Kidney (tissue), 14 donors: Measurements from ENCODE around the gene PARP8. TPM values are rescaled to one million over a fixed set of nuclear protein-coding genes. Genes with fewer than 3 reads are reported as not detected.
A peak's percentile ranks its signal among the peaks of the same experiment; 100 is the strongest.

Experiments used
- DNase-seq, 5 donors: peaks; one replicate each; pipeline ENCODE4 v3.0.0-alpha.2; 2013 to 2020
- FAIRE-seq: peaks from 2 replicates; lab custom pipeline; 2012; peaks lifted over from hg19 to GRCh38; lab: Jason Lieb, UNC
- H3K27ac ChIP-seq, 2 donors: one replicate each; pipeline ENCODE4 v1.7.0; 2013; ENCODE audit warnings: low read depth in 2 of 2, low read length in 2 of 2, inconsistent platforms in 1 of 2
- H3K27me3 ChIP-seq: one replicate; pipeline ENCODE4 v1.7.1; 2013; ENCODE audit warnings: low read length, inconsistent platforms; ENCODE audit not compliant: control insufficient read depth, insufficient read depth
- H3K36me3 ChIP-seq, 3 donors: one replicate each; pipeline versions ENCODE4 v1.7.0 to v1.7.1; 2013; ENCODE audit warnings: low read length in 3 of 3, control low read depth in 1 of 3, inconsistent platforms in 1 of 3; ENCODE audit not compliant: insufficient read depth in 3 of 3, control insufficient read depth in 2 of 3
- H3K4me1 ChIP-seq, 3 donors: one replicate each; pipeline versions ENCODE4 v1.7.0 to v1.7.1; 2013; ENCODE audit warnings: low read length in 3 of 3, inconsistent platforms in 1 of 3, low read depth in 1 of 3; ENCODE audit not compliant: control insufficient read depth in 2 of 3, insufficient read depth in 2 of 3
- H3K4me3 ChIP-seq, 3 donors: one replicate each; pipeline versions ENCODE4 v1.7.0 to v1.8.1; 2013; ENCODE audit warnings: low read length in 3 of 3, control low read depth in 1 of 3, inconsistent platforms in 1 of 3
- H3K9ac ChIP-seq, 3 donors: one replicate each; pipeline versions ENCODE4 v1.7.0 to v1.7.1; 2013; ENCODE audit warnings: low read length in 3 of 3, control low read depth in 1 of 3, inconsistent platforms in 1 of 3
- H3K9me3 ChIP-seq, 3 donors: one replicate each; pipeline versions ENCODE4 v1.7.0 to v1.7.1; 2013; ENCODE audit warnings: low read length in 3 of 3, control low read depth in 1 of 3, inconsistent platforms in 1 of 3; ENCODE audit not compliant: control insufficient read depth in 2 of 3, insufficient read depth in 1 of 3
- intact Hi-C: fragments of 100-400 bp; cut with DNase I; formaldehyde crosslinking; loops from one replicate; pipeline ENCODE4 v1.11.1; 2022
- polyA plus RNA-seq: library from polyadenylated mRNA; stranded (reverse); fragments of 350-450 nt; fragmentation: Illumina TruSeq; extraction: RNeasy Lipid Tissue Mini Kit (QIAGEN cat#74804); gene quantifications from one replicate; pipeline ENCODE4 v1.2.3, GENCODE V29; 2014; ENCODE audit warnings: low read depth, low replicate concordance; ENCODE audit not compliant: insufficient read depth
- total RNA-seq: library from RNA; stranded (reverse); fragmentation: NEBNext Ultra II Directional; extraction: Animal tissue kit (Norgen Biotek cat#: 25700); gene quantifications from one replicate; pipeline ENCODE4 v1.2.1, GENCODE V29; 2021
- TF ChIP-seq, protein P1 (sequence below): IDR thresholded peaks from 3 replicates; pipeline ENCODE4 v1.5.1; 2012; ENCODE audit warnings: mild to moderate bottlenecking, moderate library complexity, borderline replicate concordance; ENCODE audit not compliant: insufficient read depth; ENCODE audit errors: extremely low read depth
- donor health status: control.
- donor health status: control.
- donor health status: control.
- donor health status: control.
- donor health status: control.
- donor health status: DM: yes; HTN: yes; CAD: no.
- donor health status: Normal renal cell carcinoma (clear cell type).

The PARP8 gene
- total and polyA plus RNA-seq, 2 donors from 2014 or later: 3.4 to 42.5 TPM

DNA sequence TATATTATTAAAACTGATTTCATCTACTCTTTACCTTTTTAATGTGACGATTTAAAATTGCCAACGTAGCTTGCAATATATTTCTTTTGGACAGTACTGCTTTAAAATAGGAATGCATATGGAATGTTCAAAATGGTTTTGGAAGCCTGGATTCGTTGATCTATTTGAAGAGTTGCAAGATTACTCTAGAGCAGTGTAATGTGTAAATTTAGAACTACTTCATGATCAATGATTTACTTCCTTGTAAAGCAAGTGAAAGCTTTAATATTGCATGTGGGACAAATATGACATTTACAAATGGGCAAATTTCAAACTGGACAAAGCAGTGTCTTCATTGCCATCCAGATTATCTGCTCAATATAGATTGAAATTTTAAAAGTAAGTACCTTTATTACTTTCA lies 38.3 kb downstream of the PARP8 start:
- TF ChIP-seq, protein P1, sequence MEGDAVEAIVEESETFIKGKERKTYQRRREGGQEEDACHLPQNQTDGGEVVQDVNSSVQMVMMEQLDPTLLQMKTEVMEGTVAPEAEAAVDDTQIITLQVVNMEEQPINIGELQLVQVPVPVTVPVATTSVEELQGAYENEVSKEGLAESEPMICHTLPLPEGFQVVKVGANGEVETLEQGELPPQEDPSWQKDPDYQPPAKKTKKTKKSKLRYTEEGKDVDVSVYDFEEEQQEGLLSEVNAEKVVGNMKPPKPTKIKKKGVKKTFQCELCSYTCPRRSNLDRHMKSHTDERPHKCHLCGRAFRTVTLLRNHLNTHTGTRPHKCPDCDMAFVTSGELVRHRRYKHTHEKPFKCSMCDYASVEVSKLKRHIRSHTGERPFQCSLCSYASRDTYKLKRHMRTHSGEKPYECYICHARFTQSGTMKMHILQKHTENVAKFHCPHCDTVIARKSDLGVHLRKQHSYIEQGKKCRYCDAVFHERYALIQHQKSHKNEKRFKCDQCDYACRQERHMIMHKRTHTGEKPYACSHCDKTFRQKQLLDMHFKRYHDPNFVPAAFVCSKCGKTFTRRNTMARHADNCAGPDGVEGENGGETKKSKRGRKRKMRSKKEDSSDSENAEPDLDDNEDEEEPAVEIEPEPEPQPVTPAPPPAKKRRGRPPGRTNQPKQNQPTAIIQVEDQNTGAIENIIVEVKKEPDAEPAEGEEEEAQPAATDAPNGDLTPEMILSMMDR: no peak
- Histone ChIP-seq H3K9me3 (no peaks in the 10 kb centered on the region), H3K4me3 (no peak overlapping the region), H3K27me3 (no peaks in the 10 kb centered on the region), H3K36me3 (no peaks in the 10 kb centered on the region), H3K9ac (no peak overlapping the region), H3K27ac (no peak overlapping the region), H3K4me1 (no peaks in the 10 kb centered on the region)
- DNase-seq: no peak
- no peak for FAIRE-seq
- intact Hi-C loops: no loop called here

DNA sequence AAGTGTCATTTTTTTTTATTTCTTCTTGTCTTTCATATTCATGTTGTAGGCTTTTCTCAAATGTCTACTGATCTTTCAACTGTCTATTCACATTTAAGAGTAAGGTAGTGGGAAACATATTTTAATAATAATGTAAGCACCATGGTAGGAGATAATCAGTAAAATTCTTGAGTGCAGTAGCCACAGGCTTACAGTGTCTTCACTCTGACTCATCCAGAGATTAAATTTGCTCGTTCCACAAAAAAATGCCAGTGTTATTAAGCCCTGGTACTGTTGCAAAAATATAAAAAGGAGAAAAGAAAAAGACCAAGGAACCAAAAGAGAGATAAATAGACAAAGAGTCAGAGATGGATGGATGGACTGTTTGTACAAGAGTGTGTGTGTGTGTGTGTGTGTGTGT lies 43.0 kb downstream of the PARP8 start:
- Histone ChIP-seq H3K36me3 (no peaks in the 10 kb centered on the region), H3K27me3 (no peaks in the 10 kb centered on the region), H3K27ac (no peak overlapping the region), H3K9ac (no peak overlapping the region), H3K4me3 (no peak overlapping the region), H3K4me1 (peaks cover 0 to 8% (median 0%) of the 10 kb centered on the region in 3 donors), H3K9me3 (no peaks in the 10 kb centered on the region)
- TF ChIP-seq, protein P1: no peak
- FAIRE-seq: no peak
- intact Hi-C loops: no loop called here
- no peak for DNase-seq

DNA sequence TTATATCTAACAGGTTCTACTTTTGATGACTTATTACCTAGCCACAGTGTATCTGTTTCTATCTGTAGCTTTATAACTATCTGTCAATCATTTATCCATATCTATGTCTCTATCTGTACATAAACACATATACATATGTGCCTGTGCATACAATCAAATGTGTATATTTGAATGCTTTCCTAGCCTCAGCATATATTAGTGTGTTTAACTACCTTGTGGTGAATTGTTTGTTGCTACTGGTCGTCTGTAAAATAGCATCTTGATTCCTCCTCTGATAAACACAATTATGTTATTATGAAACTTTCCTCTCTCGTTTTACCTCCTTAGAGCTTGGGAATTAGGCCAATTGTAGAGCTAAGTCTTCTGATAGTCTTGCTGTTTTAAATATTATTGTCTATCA lies 44.4 kb downstream of the PARP8 start:
- intact Hi-C loops: no loop called here
- Histone ChIP-seq H3K36me3 (no peaks in the 10 kb centered on the region), H3K4me1 (peaks cover 0 to 8% (median 0%) of the 10 kb centered on the region in 3 donors), H3K27ac (no peak overlapping the region), H3K4me3 (peak overlapping the region in 2 of 3 donors; percentile 28 to 30), H3K9me3 (no peaks in the 10 kb centered on the region), H3K9ac (no peak overlapping the region), H3K27me3 (no peaks in the 10 kb centered on the region)
- FAIRE-seq (no peak), DNase-seq (no peak)
- TF ChIP-seq, protein P1: no peak

DNA sequence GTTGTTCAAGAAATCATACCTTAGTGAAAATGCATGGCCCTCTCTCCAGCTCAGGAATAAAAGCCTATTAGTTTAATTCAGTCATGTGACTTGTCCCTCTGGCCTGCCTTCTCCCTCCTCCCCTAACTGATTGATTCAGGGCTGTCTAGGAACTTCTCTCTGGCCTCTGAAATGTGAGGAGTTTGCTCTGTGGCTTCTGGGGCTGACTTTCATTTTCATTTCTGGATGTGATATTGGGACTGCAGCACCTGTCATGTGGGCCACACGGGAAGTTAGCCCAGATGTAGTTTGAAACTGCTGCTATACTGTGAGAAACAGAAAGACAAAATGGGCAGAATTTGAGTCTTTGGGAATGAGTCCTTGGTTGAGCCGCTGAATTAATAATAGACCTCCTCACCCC lies 44.8 kb downstream of the PARP8 start:
- intact Hi-C loops: no loop called here
- no peak for FAIRE-seq
- H3K4me3 ChIP-seq: peak overlapping the region in 2 of 3 donors; percentile 28 to 30

More for the DNA sequence above, 44.8 kb downstream of the PARP8 start:
- no peak overlapping the region for H3K9ac ChIP-seq
- no peaks in the 10 kb centered on the region for H3K9me3 ChIP-seq
- H3K27ac ChIP-seq: no peak overlapping the region
- DNase-seq: peak in 1 of 5 donors; percentile 20
- H3K4me1 ChIP-seq: peaks cover 0 to 8% (median 0%) of the 10 kb centered on the region in 3 donors
- H3K36me3 ChIP-seq: no peaks in the 10 kb centered on the region
- H3K27me3 ChIP-seq: no peaks in the 10 kb centered on the region
- TF ChIP-seq, protein P1: no peak
